T-helper 17 cell (primary cell): ENCODE data around the gene PAIP2. TPM values are rescaled to one million over a fixed set of nuclear protein-coding genes. Genes with fewer than 3 reads are reported as not detected.
A peak's percentile ranks its signal among the peaks of the same experiment; 100 is the strongest.

Experiments used
- ATAC-seq: fragments of 150-1000 bp; cut with Tn5 transposase; 2 replicates; pipeline ENCODE4 v1.10.0; 2021; ENCODE audit warnings: mild to moderate bottlenecking, moderate library complexity
- DNase-seq, 3 donors: peaks; one replicate each; pipeline versions ENCODE4 v3.0.0 to v3.0.0-alpha.2; 2020 to 2021
- H3K9me3 ChIP-seq: one replicate; pipeline ENCODE4 v1.7.0; 2013; ENCODE audit warnings: low read length, mild to moderate bottlenecking; ENCODE audit not compliant: control insufficient read depth, poor library complexity, severe bottlenecking
- H3K27ac Mint-ChIP-seq: one replicate; pipeline ENCODE4 v1.8.0; 2022; ENCODE audit warnings: mild to moderate bottlenecking, moderate library complexity, mixed read lengths
- H3K27me3 Mint-ChIP-seq: one replicate; pipeline ENCODE4 v1.8.0; 2022; ENCODE audit warnings: mixed read lengths
- H3K36me3 Mint-ChIP-seq: one replicate; pipeline ENCODE4 v1.8.0; 2022; ENCODE audit warnings: low read depth, mixed read lengths
- H3K4me1 Mint-ChIP-seq: one replicate; pipeline ENCODE4 v1.8.0; 2022; ENCODE audit warnings: mild to moderate bottlenecking, mixed read lengths
- H3K4me3 Mint-ChIP-seq: one replicate; pipeline ENCODE4 v1.8.0; 2022; ENCODE audit warnings: mild to moderate bottlenecking, moderate library complexity, mixed read lengths
- total RNA-seq, 4 donors: library from RNA in 2 of 4; stranded (reverse) in 2 of 4; gene quantifications; one replicate each; pipeline ENCODE4 v1.2.3 and lab custom pipeline; 2022 to 2026

The PAIP2 gene
- total RNA-seq, 2 donors from 2014 or later: 106 to 123 TPM

- ATAC-seq (no peak), DNase-seq (no peak)
- H3K27me3 Mint-ChIP-seq: no peaks in the 10 kb centered on the region
- H3K27ac Mint-ChIP-seq: peak overlapping the region; percentile 71
- H3K4me1 Mint-ChIP-seq: peaks cover 36% of the 10 kb centered on the region
- no peaks in the 10 kb centered on the region for H3K36me3 Mint-ChIP-seq
- no peaks in the 10 kb centered on the region for H3K9me3 ChIP-seq
- H3K4me3 Mint-ChIP-seq: peak overlapping the region; percentile 93
These were observed 52.0 kb downstream of the PAIP2 start for GRCh38 chr5:139393497-139394122.

DNA sequence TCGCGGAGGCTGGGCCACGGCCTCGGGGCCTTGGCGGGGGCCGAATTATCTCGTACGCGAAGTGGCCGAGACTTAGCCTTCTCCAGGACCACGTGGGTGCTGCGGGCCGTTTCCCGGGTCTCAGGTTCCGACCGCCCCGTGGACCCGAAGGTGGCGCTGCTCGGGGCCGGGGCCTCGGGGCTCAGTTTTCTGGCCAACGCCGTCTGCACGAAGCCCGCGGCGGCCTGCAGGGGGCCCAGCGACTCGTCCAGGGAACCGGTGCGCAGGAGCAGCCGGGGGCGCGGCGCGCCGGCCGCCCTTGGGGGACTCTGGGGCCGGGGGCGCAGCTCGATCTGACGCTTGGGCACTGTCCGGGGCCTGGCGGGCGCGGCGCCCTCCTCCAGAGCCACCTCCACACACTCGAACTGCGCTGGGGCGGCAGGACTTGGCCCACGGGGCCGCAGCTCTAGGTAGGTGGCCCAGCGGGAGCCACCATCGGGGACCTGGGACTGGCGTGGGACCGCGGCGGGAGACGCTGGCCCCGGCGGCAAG is 52.5 kb downstream of the PAIP2 start:
- no peaks in the 10 kb centered on the region for H3K9me3 ChIP-seq
- H3K4me1 Mint-ChIP-seq: peaks cover 36% of the 10 kb centered on the region
- ATAC-seq (peak; percentile 39), DNase-seq (peak in 2 of 3 donors; percentile 50 to 57)
- no peaks in the 10 kb centered on the region for H3K27me3 Mint-ChIP-seq
- H3K36me3 Mint-ChIP-seq: no peaks in the 10 kb centered on the region
- peak overlapping the region; percentile 93 for H3K4me3 Mint-ChIP-seq
- no peak overlapping the region for H3K27ac Mint-ChIP-seq

- Mint-ChIP-seq H3K27me3 (no peaks in the 10 kb centered on the region), H3K4me1 (peaks cover 31% of the 10 kb centered on the region), H3K4me3 (peak within 1 kb of the TSS; percentile 93), H3K36me3 (no peaks in the 10 kb centered on the region), H3K27ac (no peak within 1 kb of the TSS)
- ATAC-seq (no peak), DNase-seq (no peak)
- no peaks in the 10 kb centered on the region for H3K9me3 ChIP-seq
These were observed 53.3 kb downstream of the PAIP2 start, which contains the start of gene PROB1 for GRCh38 chr5:139394654-139395566. Gene PROB1, minus strand, starts transcription at chr5:139395104. Its CDS starts 23 bp downstream, at chr5:139395081.

GRCh38 chr5:139395844-139396640 is 54.4 kb downstream of the PAIP2 start:
- peak overlapping the region; percentile 72 for H3K4me3 Mint-ChIP-seq
- peaks cover 20% of the 10 kb centered on the region for H3K4me1 Mint-ChIP-seq
- no peaks in the 10 kb centered on the region for H3K36me3 Mint-ChIP-seq
- DNase-seq: no peak
- no peaks in the 10 kb centered on the region for H3K27me3 Mint-ChIP-seq
- ATAC-seq: no peak
- no peak overlapping the region for H3K27ac Mint-ChIP-seq
- H3K9me3 ChIP-seq: no peaks in the 10 kb centered on the region

GRCh38 chr5:139396691-139397090 is 55.0 kb downstream of the PAIP2 start:
- no peak overlapping the region for H3K27ac Mint-ChIP-seq
- ATAC-seq (no peak), DNase-seq (no peak)
- no peaks in the 10 kb centered on the region for H3K9me3 ChIP-seq
- peaks cover 14% of the 10 kb centered on the region for H3K4me1 Mint-ChIP-seq
- H3K27me3 Mint-ChIP-seq: no peaks in the 10 kb centered on the region
- H3K36me3 Mint-ChIP-seq: no peaks in the 10 kb centered on the region
- peak overlapping the region; percentile 65 for H3K4me3 Mint-ChIP-seq

GRCh38 chr5:139397921-139398320 is 56.3 kb downstream of the PAIP2 start:
- no peak for ATAC-seq
- H3K36me3 Mint-ChIP-seq: no peaks in the 10 kb centered on the region
- H3K27me3 Mint-ChIP-seq: no peaks in the 10 kb centered on the region
- no peak overlapping the region for H3K4me3 Mint-ChIP-seq
- H3K4me1 Mint-ChIP-seq: peaks cover 14% of the 10 kb centered on the region
- no peak overlapping the region for H3K27ac Mint-ChIP-seq
- no peaks in the 10 kb centered on the region for H3K9me3 ChIP-seq
- no peak for DNase-seq

DNA sequence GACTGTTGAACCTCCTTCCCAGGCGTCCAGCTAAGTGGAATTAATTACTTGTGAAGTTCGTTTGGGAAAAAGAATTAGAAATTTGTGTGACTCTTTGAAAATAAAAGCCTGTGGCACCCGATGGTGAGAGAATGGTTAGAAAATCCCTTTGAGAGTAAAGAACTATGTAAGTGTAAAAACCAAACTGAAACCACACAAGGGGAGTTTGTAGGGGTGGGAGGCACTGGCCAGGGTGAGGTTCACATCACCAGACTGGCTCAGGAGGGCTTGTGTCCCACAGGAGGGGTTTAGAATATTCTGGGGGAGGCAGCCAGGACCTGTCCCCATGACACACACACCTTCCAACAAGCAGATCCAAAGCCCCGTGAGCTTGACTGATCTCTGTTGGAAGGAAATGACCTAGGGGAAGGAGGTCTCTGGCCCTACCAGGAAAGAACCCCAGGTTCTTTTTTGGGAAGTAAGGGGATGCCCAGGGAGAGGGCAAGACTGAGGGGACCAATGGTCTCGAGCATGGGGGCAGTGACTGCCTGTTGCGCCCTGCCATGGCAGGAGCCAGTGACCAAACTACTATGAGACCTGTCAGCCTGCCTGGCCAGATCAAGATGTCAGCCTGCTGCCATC is 58.0 kb downstream of the PAIP2 start:
- ATAC-seq (no peak), DNase-seq (no peak)
- H3K9me3 ChIP-seq: no peaks in the 10 kb centered on the region
- Mint-ChIP-seq H3K36me3 (no peaks in the 10 kb centered on the region), H3K27ac (no peak overlapping the region), H3K4me3 (no peak overlapping the region), H3K27me3 (no peaks in the 10 kb centered on the region), H3K4me1 (peaks cover 22% of the 10 kb centered on the region)

DNA sequence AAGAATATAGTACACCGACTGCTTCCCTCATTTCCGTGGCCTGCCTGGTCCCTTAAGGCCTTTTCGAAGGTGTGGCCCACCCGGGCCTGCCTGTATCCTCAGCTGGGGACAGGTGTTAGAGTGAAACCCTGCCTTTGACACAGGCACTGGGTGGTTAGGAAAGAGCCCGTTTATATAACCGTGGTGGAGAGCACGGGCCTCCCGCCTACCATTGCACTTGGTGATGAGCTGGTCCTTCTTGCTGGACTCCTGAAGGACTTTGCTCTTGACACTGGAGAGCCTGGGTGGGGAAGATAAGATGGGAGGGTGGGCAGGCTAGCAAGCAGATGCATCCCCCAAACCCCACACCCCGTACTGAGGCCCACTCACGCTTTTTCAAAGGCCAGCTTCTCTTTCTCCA is 59.9 kb downstream of the PAIP2 start:
- Mint-ChIP-seq H3K27ac (no peak overlapping the region), H3K27me3 (no peaks in the 10 kb centered on the region), H3K36me3 (no peaks in the 10 kb centered on the region), H3K4me1 (peaks cover 23% of the 10 kb centered on the region), H3K4me3 (no peak overlapping the region)
- H3K9me3 ChIP-seq: no peaks in the 10 kb centered on the region
- no peak for ATAC-seq
- no peak for DNase-seq

DNA sequence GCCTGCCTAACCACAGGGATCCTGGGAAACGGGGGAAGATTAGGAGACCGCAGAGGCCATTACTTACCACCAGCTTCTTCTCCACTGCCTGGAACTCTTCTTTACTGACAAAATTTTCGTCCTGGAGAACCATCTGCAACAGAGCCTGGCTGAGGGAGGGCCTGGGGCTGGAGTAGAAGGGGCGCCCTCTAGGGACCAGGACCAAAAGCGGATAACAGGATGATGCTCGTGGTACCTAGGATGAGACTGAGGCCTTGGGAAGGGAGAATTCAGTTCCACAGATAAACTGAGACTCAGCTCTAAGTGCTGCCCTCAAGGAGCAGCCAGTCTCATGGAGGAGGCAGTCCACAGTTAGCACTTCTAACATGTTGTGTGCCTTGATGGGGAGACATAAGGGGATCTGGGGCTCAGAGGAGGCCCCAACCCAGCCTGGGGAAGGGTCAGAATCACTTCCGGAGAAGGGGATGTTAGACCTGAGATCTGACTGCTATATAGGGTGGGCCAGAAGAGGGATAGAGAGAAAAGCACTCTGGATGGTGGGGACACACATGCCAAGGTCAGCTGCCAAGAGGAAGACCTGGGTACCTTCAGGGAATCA is 61.0 kb downstream of the PAIP2 start:
- no peak for ATAC-seq
- Mint-ChIP-seq H3K36me3 (no peaks in the 10 kb centered on the region), H3K27ac (peak overlapping the region; percentile 97), H3K4me3 (peak overlapping the region; percentile 97), H3K4me1 (peaks cover 25% of the 10 kb centered on the region), H3K27me3 (no peaks in the 10 kb centered on the region)
- no peaks in the 10 kb centered on the region for H3K9me3 ChIP-seq
- no peak for DNase-seq

GRCh38 chr5:139403418-139403786 is 61.7 kb downstream of the PAIP2 start:
- peaks cover 25% of the 10 kb centered on the region for H3K4me1 Mint-ChIP-seq
- no peaks in the 10 kb centered on the region for H3K36me3 Mint-ChIP-seq
- no peaks in the 10 kb centered on the region for H3K27me3 Mint-ChIP-seq
- DNase-seq (no peak), ATAC-seq (no peak)
- H3K9me3 ChIP-seq: no peaks in the 10 kb centered on the region
- peak overlapping the region; percentile 97 for H3K27ac Mint-ChIP-seq
- H3K4me3 Mint-ChIP-seq: peak overlapping the region; percentile 97

DNA sequence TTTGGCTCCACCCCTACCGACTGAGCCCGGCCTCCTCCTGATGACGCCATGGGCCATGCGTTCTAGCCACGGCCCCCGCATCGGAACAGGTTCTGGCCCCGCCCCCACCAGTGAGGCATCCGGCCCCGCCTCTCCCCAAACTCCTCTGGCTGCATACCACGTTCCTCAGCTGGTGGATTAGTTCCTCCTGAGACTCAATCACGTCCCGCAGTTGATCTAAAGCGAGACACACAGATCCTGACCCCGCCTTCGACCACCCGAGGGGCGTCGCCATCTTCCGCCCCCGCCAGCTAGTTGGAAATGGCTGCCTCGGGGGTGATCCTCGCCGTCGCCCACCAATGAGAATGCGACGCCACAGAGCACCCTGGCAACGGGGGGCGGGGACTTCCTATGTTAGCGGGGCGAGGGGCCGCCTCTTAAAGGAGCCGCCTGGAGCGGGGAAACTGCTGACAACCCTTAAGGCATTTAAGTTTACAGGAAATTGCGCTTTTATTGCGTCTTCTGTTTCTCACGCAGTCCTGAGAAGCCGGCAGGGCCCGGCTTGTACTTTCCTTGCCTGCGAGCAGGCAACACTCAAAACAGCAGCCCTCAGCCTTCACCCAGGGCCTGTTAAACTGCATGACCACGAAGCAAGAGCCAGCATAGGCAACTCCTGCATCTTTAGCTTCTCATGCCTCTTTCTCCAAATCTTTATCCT is 62.3 kb downstream of the PAIP2 start, which contains the start of gene SPATA24:
Gene SPATA24 (minus strand): TSS at position 303 of the 697 bp plus-strand sequence. CDS start 29 bp downstream, at position 274.
- Mint-ChIP-seq H3K4me1 (peaks cover 25% of the 10 kb centered on the region), H3K27me3 (no peaks in the 10 kb centered on the region), H3K36me3 (no peaks in the 10 kb centered on the region), H3K27ac (peak within 1 kb of the TSS; percentile 97), H3K4me3 (peak within 1 kb of the TSS; percentile 97)
- H3K9me3 ChIP-seq: no peaks in the 10 kb centered on the region
- DNase-seq (peak; percentile 91 to 96 (median 93)), ATAC-seq (peak; percentile 93)

- no peaks in the 10 kb centered on the region for H3K9me3 ChIP-seq
- H3K27ac Mint-ChIP-seq: peak overlapping the region; percentile 97
- ATAC-seq: no peak
- H3K4me1 Mint-ChIP-seq: peaks cover 25% of the 10 kb centered on the region
- DNase-seq: no peak
- H3K36me3 Mint-ChIP-seq: no peaks in the 10 kb centered on the region
- peak overlapping the region; percentile 97 for H3K4me3 Mint-ChIP-seq
- no peaks in the 10 kb centered on the region for H3K27me3 Mint-ChIP-seq
These were observed 62.8 kb downstream of the PAIP2 start for GRCh38 chr5:139404484-139404840.
